GM19467 (cell line): ENCODE data around the gene BTBD9.
A peak's percentile ranks its signal among the peaks of the same experiment; 100 is the strongest.

Source experiments
- ATAC-seq: cut with Tn5 transposase; IDR thresholded peaks from one replicate; pipeline ENCODE4 v1.9.1; 2021; ENCODE audit warnings: mild to moderate bottlenecking, moderate library complexity; ENCODE audit not compliant: unreplicated experiment

Gene BTBD9

DNA sequence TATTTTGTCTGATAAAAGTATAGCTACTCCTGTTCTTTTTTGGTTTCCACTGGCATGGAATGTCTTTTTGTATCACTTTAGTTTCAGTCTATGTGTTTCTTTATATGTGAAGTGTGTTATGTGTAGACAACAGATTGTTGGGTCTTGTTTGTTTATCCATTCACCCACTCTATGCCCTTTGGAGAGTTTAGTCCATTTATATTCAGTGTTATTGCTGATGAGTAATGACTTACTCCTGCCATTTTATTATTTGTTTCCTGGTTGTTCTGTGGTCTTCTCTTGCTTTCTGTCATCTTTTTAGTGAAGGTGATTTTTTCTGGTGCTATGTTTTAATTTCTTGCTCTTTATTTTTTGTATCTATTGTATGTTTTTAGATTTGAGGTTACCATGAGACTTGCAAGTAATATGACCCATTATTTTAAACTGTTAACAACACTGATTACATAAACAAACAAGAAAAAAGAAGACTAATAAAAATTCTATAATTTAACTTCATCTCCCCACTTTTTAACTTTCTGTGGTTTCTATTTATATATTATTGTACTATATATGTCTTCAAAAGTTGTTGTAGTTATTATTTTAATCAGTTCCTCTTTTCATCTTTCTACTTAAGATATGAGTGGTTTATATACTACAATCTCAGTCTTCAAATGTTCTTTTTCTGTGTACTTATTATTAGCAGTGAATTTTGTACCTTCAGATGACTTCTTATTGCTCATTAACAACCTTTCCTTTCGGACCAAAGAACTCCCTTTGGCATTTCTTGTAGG lies 323.4 kb downstream of the BTBD9 start:
- no peak for ATAC-seq

DNA sequence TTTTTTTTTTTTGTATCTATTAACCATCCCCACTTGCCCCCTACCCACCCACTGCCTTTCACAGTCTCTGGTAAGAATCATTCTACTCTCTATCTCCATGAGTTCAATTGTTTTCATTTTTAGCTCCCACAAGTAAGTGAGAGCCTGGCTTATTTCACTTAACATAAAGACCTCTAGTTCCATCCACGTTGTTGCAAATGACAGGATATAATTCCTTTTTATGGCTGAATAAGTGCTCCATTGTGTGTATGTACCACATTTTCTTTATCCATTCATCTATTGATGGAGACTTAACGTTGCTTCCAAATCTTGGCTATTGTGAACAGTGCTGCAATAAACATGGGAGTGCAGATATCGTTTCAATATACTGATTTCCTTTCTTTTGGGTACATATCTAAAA lies 328.5 kb downstream of the BTBD9 start:
- no peak for ATAC-seq

DNA sequence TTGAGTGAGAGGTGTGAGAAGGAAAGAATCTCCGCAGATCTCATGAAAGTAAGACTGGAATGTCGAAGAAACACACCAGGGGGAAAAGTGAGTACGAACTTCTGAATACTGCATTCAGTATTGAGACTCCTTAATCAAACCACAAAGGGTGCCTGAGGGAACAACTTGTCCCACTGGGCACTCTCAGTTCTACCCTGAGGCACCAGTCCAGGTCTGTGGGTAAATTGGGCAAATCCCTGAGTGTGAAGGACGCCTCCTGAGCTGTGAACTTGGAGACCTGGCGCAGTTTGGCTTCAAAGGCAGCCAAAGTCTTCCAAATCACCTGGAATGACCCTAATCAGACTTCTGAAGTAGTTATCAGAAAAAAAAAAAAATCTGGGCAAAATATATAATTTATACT lies 329.7 kb downstream of the BTBD9 start:
- ATAC-seq: no peak

DNA sequence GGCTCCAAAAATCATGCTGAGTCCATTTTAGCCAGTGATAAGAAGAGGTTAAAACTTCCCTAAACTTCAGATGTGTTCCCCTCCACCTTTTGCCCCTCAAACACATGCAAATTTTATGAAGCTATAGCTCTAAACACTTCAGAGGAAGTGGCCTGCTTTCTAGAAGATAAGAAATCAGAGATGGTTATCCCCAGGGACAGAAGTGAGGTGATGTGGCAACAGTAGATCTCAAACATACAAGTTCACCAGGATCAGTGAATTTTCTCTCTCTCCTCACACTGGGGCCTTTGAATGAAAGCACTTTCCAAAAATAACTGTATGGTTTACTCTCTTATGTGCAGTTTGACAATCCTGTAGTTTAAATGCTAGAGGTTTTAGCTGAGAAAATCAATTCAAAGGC lies 332.0 kb downstream of the BTBD9 start:
- no peak for ATAC-seq

DNA sequence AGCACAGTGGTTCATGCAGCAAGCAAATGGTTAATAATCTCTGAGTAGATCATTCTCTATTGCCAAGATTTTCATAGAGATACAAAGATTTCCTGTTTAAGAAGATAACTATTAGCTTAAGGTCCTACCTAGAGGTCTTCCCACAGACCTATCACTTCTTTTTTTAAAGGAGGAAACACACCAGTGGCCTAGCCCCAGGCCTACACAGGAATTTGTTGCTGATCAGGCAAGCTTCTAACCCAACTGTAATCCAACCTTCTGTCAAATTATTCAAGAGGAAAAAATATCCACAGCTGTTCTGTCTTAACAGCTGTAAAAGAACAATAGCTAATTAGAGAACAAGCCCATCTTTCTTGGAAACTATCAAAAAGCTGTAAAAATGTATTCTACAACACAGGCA lies 332.8 kb downstream of the BTBD9 start:
- ATAC-seq: peak; percentile 67

DNA sequence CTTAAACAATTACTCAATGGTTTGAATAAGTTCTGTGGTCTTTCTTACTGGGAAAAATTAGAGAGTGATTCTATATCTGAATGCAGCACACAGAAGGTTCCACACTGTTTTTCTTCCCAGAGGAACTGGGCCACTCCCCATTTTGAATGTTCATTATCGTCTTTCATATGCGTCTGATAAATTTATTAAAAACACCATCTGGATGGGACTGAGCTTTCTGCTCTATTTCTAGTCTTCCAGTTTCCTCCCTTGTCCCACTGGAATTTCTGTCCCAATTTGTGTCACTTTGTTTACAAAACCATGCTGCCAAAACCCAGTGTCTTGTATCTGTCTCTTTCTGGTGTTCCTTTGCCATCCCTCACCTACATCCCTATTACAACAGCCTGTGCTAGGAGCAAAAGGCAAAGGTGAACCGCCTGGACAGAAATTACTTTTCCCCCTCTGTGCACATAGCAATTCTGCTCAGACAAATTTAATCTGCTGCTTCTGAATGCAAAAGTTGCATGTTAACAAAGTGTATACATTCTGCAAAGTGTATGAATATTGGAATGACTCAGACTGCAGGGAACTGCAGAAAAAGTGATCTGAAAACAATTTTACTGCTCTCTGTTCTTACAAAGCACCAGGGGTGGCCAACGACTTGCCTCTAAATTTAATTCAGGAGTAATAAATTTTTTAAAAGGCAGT lies 333.6 kb downstream of the BTBD9 start:
- ATAC-seq: no peak

DNA sequence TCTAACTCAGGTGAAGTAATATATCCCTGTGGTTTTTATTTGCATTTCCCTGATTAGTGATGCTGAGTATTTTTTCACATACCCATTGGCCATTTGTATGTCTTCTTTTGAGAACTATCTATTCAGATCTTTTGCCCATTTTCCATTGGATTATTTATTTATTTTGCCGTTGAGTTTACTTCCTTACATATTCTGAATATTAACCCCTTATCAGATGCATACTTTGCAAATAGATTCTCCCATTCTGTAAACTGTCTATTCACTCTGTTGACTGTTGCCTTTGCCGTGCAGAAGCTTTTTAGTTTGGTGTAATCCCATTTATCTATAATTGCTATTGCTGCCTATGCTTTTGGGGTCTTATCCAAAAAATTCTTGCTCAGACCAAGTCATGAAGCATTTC lies 336.9 kb downstream of the BTBD9 start:
- ATAC-seq: no peak

DNA sequence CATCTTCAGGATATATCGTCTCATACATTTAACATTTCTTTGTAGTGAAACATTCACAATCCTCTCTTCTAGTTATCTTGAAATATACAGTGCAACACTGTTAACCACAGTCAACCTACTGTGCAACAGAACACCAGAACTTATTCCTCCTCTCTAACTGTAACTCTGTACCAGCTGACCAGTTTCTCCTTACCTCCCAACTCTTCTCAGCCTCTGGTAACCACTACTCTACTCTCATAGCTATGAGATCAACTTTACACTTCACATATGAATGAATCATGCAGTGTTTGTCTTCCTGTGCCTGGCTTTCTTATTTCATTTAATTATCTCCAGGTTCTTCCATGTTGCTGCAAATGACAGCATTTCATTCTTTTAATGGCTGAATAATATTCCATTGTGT lies 337.6 kb downstream of the BTBD9 start:
- ATAC-seq: no peak

DNA sequence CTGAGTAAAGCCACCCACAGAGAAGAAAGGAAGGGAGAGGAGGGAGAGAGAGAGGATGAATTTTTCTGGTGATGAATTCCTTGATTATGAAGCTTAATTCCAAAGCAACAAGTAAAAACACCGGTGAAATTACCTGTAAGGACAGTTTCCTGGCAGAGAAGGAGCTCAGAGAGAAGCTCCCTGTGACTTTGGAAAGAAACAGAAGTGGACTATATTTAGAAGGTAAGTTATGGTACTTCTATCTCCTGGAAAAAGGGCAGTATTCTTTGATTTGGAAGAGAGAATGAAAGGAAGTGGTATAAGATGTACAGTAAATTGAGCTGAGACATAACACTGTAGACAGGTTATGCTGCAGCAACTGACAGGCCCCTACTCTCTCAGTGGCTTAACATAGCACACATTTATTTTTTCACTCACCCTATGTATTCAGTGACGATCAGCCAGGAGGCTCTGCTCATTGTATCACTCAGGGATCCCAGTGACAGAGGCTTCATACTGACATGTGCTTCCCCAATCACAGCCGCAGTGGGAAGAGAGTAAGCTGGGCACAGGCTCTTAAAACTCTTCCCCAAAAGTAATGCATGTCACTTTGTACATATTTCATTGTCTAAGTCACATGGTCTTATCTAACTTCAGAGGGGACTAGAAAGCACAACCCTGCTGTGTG lies 349.5 kb downstream of the BTBD9 start:
- no peak for ATAC-seq

DNA sequence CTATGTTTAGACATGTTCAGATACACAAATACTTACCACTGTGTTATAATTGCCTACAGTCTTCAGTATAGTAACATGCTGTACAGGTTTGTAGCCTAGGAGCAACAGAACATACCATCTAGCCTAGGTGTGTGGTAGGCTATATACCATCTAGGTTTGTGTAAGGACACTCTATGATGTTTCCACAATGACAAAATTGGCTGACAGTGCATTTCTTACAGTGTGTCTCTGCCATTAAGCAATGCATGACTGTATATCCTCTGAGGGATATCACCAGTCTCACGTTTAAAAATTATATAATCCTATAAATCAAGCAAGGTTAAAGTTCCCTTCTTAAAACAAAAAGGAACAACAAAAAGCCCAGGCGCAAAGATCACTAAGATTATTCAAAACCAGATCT lies 352.2 kb downstream of the BTBD9 start:
- no peak for ATAC-seq

DNA sequence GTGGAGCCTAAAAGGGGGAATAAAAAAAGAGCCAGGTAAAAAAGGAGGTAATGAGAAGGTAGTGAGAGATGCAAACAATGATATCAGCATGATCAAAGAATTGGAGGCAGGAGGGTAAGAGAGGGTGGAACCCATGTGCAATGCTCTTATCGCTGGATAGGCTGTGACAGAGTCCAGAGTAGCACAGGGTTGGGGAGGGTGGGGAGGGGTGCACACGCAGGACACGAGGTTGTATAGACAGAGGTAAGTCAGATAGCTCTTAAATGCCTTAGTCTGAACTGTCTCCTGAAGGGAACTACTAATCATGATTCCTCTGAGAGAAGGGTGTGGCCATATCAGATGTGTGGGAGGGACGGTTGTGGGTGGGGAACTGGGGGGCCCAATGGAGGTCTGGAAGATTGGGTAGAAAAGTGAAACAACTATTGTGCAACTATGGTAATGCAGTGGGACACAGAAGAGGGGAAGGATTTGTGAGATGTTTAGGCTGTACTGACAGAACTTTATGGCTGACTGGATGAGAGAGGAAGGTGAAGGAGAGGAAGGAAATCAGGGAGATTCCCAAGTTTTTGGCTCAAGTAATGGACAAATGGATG lies 354.8 kb downstream of the BTBD9 start:
- ATAC-seq: no peak

DNA sequence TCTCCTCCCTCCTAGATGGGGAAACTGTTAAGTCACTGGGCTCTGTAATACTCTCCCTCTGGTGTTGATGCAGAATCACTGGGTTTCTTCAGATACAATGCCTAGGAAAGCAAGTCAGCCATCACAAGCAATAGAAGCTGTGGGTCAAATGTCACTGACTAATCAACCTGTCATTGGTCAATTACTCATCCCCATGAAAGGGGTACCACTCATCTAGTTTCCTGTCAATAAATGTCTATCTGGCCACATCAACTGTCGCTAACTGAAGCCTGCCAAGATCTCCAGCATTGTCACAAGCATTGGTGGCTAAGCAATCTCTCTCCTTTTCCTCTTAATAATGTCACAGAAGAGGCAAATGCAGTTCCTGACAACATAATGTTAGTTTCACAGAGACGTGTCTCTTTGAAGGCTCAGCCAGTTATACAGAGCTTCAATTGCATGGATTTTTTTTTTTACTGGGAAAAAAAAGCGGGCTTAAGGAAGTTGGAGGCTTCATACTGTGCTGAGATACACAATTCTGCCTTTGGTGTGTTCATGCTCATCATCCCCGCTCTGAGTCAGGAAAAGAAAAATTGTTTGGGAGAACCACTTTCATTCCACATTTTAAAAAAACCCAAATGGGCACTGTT lies 355.9 kb downstream of the BTBD9 start:
- ATAC-seq: no peak

DNA sequence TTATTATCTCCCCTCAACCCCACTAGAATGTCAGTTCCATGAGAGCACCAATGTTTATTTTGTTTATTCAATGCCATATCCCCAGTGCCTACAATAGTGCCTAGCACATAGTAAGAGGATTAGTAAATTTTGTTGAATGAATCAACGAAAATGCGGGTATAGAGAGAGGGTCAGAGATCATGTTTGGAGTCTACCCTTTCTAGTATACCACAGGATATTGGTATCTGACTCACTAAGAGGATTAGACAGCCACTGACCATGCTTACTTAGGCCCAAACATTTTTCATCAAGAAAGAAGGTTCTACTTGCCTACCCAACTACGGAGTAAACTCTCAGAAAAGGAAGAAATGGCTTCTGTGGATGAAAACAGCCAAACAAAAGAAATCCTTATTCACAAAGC lies 356.8 kb downstream of the BTBD9 start:
- no peak for ATAC-seq

DNA sequence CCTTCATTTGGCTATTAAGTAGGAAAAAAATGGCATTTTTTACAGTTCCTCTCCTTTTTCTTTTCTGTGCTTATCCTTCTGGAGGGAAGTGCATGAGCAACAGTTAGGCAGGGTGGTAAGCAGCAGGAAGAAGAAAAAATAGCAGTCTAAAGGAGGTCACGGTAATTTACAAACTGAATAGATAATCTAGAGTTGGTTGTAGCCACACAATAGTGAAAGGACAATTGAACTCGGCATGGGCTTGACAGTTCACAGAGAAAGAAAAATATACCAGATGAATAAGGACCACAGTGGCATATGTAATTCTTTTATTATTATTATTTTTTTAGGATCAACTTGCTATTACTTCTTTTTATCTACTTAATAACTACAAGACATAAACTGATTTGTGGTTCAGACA lies 358.6 kb downstream of the BTBD9 start:
- no peak for ATAC-seq

DNA sequence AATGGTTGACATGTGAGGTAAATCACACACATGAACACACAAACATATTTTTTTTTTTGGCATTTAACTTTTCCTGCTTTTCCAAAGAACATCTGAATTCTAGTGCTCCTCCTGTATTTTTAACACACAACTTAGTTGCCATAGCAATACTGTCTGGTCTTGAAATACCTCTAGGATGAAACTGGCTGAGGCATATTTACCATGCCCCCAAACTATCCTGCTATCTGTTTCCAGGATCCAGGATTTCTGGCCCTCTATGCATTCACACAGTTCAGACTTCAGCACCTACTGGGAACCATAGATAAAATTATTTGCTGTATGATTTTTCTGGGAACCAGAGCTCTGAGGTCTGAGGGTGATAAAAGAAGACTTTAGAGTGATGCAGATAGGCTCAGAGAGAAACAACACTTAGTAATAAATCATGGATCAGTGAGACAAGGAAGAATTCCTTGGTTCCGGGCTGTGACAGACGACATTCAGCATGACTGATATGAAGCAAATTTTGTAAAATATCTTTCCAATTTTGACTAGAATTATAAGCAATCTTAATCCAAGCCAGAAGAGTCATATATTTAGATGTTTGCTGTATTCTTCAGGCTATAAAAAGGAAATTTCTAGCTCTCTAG lies 359.7 kb downstream of the BTBD9 start:
- ATAC-seq: no peak

DNA sequence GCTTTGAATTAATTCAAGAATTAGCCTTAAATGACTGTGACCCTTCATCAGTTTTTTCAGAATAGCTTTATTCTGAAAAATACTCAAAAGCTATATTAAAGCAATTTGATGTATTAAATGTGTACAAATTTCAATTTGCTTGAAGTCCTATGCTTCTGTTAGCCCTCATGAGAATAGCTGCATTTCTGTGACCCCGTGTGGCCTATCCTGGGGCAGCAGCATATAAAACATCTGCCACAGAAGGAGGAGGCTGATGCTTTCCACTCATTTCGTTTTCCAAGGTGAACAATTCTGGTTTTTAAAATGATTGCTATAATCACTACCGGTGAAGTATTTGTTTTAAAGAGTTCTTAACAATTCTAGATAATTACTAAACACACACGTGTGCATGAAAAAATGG lies 360.3 kb downstream of the BTBD9 start:
- ATAC-seq: no peak

DNA sequence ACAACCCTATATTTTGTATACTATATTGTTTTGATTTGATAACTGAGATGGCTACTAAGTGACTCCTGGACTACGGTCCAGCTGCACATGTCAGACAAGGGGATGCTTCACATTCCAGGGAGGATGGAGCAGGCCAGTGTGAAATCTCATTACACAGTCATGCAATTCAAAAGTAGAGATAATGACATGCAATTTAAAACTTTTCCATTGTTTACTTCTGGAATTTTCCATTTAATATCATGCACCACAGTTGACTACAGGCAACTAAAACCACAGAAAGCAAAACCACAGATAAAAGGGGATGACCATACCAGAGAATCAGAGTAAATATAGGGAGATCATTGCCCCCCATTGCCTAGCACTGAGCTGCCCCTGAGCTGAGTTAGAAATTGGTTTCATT lies 366.4 kb downstream of the BTBD9 start:
- no peak for ATAC-seq

DNA sequence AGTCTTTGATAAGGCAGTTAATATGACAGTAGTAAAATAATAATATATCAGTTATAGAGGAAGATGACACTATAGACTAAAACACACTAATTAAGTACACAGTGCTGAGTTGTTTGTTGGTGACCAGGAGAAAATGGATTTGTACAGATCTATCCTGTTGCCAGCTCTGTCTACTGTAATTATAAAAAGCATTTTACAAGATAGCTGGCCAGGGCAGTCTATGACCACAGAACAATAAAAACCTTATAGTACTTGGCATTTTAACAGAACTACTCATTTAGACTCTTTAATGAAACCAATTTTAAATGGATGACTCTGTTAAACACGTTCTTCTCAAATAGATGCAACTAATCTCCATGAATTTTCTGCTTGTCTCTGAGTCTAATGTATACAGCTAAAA lies 367.5 kb downstream of the BTBD9 start:
- ATAC-seq: no peak

DNA sequence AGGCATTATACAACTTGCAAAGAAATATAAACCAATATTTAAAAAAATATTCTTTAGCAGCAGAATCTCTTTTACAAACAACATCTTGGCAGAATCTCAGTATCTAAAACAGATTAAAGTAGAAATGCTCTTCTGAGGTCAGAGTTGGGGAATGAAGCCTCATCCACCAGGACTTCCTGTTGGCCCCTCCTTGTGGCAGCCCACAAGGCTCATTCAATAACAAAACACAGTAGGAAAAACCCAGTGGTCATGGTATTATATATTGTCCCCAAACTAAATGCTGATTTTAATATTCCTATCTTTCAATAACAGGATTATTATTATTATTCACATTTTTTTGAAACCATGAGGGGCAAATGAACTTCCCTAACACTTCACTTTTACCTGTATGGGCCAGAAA lies 368.6 kb downstream of the BTBD9 start:
- ATAC-seq: no peak

DNA sequence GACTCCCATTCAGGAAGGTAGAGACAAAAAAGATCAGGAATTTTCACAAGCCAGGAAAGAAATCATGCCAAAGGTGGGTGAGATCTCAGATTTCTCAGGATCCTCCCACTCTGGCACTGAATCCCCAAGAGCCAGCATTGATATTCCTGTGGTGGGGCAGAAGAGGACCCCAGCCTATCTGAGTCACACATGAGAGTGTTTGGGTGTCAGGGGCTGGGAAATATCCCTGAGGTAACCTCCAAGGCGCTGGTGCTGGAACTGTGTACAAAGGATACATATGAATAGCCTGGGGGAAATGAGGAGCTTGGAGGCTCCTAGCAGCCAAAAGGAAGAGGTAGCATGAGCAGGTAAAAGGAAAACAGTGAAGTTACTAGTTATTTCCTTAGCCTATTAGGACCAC lies 369.4 kb downstream of the BTBD9 start:
- no peak for ATAC-seq
